Lower leg skin (tissue), 4 donors: ENCODE measurements around the gene VWA8. TPM values are rescaled to one million over a fixed set of nuclear protein-coding genes. Genes with fewer than 3 reads are reported as not detected.

Experiments used
- DNase-seq, 2 donors: peaks; one replicate each; pipeline ENCODE4 v3.0.0-alpha.2; 2019; ENCODE audit warnings: low spot score in 2 of 2
- H3K4me3 ChIP-seq: fragments of 200-600 bp; sonication (generic); 2 replicates; pipeline ENCODE4 v1.5.1; 2017; ENCODE audit warnings: mild to moderate bottlenecking, low read depth; ENCODE audit not compliant: poor library complexity, severe bottlenecking
- POLR2A ChIP-seq, 2 donors: fragments of 450-650 bp; IDR thresholded peaks; one replicate each; pipeline ENCODE4 v1.6.1; 2016 to 2017; ENCODE audit warnings: antibody characterized with exemption in 2 of 2, mild to moderate bottlenecking in 1 of 2, moderate library complexity in 1 of 2
- WGBS, 2 donors: methylation state at CpG; one replicate each; pipeline ENCODE4 v1.1.5; 2018; 5-methylcytosine and 5-hydroxymethylcytosine counted together
- intact Hi-C: fragments of 100-400 bp; cut with DNase I; formaldehyde crosslinking; loops from one replicate; pipeline ENCODE4 v1.15.0; 2023; ENCODE audit warnings: low total_unique reads
- total RNA-seq, 4 donors: library from RNA; depleted of rRNA; stranded (reverse); fragments of >200 nt; gene quantifications; one replicate each; pipeline ENCODE4 v1.1.0, GENCODE V29; 2016
- TF ChIP-seq, protein P1 (sequence below), 3 donors: fragments of 450-650 bp; IDR thresholded peaks; one replicate each; pipeline ENCODE4 v1.5.1; 2016; ENCODE audit warnings: antibody characterized with exemption in 3 of 3, mild to moderate bottlenecking in 3 of 3, moderate library complexity in 2 of 3

The VWA8 gene
- total RNA-seq, 4 donors from 2014 or later: 11.8 to 22.0 (median 15.1) TPM

DNA sequence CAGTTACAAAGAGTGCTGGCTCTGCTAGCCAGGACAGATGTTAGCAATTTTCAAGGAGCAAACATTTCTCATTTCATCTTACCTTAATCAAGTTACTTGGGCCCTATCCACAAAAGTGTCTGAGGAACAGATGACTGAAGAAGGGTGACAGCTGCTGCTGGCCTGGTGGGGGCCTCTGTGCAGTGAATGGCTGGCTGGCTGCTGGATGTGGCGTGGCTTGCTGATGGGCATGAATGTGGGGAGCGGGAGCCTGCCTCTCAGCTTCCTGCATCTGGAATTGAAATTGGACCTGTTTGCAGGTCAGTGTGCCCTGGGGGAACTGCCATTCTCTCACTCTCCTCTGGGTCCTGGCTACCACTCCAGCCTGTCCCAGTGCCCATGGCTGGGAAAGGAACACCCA lies 408.9 kb downstream of the VWA8 start:
- DNase-seq: no peak
- H3K4me3 ChIP-seq: no peak overlapping the region
- WGBS, 2 donors: 82 to 91% methylated on average over 2 of the region's 2 CpGs
- intact Hi-C loops: no loop called here
- TF ChIP-seq POLR2A (IDR thresholded peaks at IDR 0.05): no peak
- TF ChIP-seq, protein P1, sequence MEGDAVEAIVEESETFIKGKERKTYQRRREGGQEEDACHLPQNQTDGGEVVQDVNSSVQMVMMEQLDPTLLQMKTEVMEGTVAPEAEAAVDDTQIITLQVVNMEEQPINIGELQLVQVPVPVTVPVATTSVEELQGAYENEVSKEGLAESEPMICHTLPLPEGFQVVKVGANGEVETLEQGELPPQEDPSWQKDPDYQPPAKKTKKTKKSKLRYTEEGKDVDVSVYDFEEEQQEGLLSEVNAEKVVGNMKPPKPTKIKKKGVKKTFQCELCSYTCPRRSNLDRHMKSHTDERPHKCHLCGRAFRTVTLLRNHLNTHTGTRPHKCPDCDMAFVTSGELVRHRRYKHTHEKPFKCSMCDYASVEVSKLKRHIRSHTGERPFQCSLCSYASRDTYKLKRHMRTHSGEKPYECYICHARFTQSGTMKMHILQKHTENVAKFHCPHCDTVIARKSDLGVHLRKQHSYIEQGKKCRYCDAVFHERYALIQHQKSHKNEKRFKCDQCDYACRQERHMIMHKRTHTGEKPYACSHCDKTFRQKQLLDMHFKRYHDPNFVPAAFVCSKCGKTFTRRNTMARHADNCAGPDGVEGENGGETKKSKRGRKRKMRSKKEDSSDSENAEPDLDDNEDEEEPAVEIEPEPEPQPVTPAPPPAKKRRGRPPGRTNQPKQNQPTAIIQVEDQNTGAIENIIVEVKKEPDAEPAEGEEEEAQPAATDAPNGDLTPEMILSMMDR (IDR thresholded peaks at IDR 0.05): no peak

DNA sequence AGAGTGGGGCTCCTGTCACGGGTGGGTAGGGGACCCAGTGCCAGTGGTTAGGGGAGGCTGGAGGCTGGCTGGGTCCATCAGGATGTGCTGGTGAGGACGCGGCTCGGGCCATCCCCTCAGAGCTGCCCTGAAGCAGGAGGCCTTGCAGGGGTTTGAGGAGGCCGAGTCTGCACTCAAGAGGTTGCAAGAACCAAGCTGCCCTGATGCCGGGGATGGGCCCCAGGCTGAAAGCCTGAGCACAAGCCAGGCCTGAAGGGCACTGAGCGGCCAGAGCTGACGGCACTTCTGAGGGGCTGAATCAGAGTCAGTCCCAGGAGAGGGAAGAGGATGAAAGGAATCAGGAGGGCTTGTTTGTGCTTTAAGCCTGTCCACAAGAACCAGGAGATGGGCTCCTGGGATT lies 410.6 kb downstream of the VWA8 start:
- TF ChIP-seq POLR2A (IDR thresholded peaks at IDR 0.05): no peak
- TF ChIP-seq, protein P1 (IDR thresholded peaks at IDR 0.05): no peak
- no peak for DNase-seq
- intact Hi-C loops: no loop called here
- no peak overlapping the region for H3K4me3 ChIP-seq
- 94 to 99% methylated on average over 8 of the region's 8 CpGs for WGBS, 2 donors

DNA sequence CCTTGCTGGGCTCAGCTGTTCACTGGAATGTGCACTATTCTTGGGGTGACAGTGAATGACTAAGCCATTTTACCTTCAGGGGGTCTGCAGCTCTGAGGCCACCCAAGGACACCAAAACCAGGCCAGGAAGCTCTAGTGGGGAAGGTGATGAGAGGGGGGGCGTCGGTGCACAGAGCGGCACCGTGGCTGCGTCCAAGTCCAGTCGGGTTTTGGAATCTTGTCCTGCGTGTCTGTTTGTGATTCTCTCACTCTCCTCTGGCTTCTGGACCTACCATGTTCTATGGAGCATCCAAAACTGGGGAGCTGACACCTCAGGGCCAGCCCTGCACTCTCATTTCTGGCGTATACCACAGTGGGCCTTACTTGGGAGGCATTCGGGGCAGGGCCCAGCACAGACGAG lies 411.4 kb downstream of the VWA8 start:
- intact Hi-C loops: no loop called here
- no peak overlapping the region for H3K4me3 ChIP-seq
- TF ChIP-seq, protein P1 (IDR thresholded peaks at IDR 0.05): no peak
- no peak for TF ChIP-seq POLR2A (IDR thresholded peaks at IDR 0.05)
- WGBS, 2 donors: 87 to 94% methylated on average over 10 of the region's 10 CpGs
- no peak for DNase-seq

DNA sequence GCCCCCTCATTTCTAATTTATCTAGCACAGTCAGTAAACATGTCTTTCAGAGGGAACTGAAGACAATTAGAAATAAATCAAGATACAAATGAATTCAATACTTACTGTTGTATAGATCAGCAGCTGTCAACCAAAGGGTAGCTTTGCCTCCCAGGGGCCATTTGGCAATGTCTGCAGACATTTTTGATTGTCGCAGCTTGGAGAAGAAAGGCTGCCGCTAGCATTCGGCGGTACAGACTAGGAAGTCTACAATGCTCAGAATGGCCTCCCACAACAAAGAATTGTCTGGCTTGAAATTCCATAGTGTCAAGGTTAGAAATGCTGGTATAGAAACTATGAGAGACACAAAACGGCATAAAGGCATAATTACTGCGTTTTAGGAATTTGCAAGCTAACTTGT lies 412.0 kb downstream of the VWA8 start:
- H3K4me3 ChIP-seq: no peak overlapping the region
- TF ChIP-seq, protein P1 (IDR thresholded peaks at IDR 0.05): no peak
- no peak for TF ChIP-seq POLR2A (IDR thresholded peaks at IDR 0.05)
- intact Hi-C loops: no loop called here
- no peak for DNase-seq
- WGBS, 2 donors: 80 to 85% methylated on average over 6 of the region's 6 CpGs

DNA sequence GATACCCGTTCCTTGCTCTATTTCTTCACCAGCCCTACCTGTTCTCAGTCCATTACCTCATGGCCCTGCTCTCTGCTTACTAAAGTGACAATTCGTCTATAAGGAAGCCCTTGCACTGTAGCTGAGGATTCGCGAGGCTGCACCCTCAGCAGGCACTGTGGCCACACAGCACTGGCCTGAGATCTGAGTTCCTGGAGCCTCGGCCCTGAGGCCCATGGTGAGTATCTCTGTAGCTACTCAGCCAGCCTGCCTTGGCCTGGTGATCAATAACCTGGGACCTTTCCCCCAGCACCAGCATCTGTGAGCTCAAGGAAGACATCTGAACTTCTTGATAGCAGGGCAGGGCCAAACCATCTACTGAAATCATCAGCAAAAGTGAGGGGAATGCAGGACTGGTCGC lies 412.9 kb downstream of the VWA8 start:
- 54 to 71% methylated on average over 6 of the region's 6 CpGs for WGBS, 2 donors
- intact Hi-C loops: no loop called here

More for the DNA sequence above, 412.9 kb downstream of the VWA8 start:
- no peak overlapping the region for H3K4me3 ChIP-seq
- TF ChIP-seq POLR2A (IDR thresholded peaks at IDR 0.05): no peak
- TF ChIP-seq, protein P1 (IDR thresholded peaks at IDR 0.05): no peak
- DNase-seq: no peak
